Stimulated activated CD4-positive, alpha-beta T cell treated with anti-CD3 and anti-CD28 coated beads, Interleukin-1b, Interleukin-23, amount 100 ng/mL, for 1 hour (primary cell): ENCODE results near the gene OLFML1.
"Not testable (repeated sequence)": the region's sequence is repeated elsewhere in the genome, so short reads cannot be mapped to it uniquely, and the experiment has no call there.

Source experiments
- DNase-seq, 2 donors: peaks; one replicate each; pipeline ENCODE4 v3.0.0-alpha.2; 2020; ENCODE audit warnings: low read depth in 2 of 2

Gene OLFML1

GRCh38 chr11:7512525-7513233, 27.4 kb downstream of the OLFML1 start:
- no peak for DNase-seq

DNA sequence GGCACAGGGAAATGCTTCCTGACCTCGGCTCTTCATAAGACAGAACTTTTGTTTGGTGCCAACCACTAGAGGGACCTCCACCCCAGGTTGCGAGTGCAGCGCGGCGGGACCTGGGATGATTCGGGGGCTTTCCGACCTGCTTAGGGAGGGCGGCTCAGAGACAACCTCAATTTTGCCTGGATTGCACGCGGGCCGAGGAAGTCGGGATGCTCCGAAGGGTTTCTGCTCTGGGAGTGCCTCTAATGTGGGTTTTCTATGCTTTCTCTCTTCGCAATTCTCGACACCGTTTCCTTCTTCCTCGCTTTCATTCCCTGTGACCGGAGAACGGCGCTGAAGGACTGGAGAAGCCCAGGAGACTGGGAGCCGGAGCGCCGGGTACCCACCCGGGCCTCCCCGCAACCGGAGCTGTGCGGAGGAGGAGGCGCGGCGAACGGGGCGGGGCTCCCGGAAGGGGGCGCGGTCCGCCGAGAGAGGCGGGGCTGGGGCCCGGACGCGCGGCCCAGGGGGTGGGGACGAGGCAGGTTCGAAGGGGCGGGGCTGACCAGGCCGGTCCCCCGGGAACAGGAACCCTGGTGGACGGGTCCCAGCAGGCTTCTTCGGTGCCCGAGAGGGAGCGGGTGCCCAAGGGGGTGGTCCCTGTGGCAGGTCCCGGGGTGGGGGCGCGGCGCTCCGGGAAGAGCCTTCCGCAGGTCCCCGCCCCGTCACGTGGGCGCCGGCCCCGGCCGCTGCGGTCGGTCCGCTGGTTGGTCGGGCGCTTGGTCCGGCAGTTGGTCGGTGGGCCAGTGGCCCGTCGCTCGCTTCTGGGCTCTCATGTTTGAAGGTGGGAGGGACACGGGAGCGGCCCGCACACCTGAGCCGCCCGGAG, 28.2 kb downstream of the OLFML1 start, which contains the start of gene PPFIBP2:
PPFIBP2 (plus strand) TSS at position 766 of the 865 bp plus-strand sequence. CDS start 35,477 bp downstream, outside the sequence.
- DNase-seq = peak; percentile 58 to 74

- DNase-seq = peak in 1 of 2 donors; percentile 5
Measured at GRCh38 chr11:7514099-7514591, 28.8 kb downstream of the OLFML1 start.

DNA sequence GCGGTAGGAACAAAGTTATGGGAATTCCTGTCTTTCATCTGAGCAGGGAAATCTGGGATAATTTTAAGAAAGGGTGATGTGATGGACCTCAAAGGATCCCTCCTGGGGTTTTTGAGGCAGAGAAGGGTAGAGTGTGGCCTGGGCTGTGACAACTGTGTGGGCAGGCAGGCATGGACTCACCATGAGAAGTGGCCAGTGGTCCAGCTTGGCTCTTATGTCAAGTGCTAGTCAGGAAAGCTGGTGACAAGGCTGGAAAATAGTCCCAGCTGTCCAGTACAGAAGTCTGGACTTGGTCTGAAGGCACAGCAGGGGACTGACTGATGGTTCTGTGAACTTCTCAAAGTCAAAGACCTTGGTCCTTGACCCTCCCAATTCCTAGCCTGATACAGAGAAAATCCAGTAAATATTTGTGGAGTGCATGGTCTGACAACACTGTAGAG, 30.2 kb downstream of the OLFML1 start:
- no peak for DNase-seq

GRCh38 chr11:7516475-7516874, 31.2 kb downstream of the OLFML1 start:
- DNase-seq = no peak

DNA sequence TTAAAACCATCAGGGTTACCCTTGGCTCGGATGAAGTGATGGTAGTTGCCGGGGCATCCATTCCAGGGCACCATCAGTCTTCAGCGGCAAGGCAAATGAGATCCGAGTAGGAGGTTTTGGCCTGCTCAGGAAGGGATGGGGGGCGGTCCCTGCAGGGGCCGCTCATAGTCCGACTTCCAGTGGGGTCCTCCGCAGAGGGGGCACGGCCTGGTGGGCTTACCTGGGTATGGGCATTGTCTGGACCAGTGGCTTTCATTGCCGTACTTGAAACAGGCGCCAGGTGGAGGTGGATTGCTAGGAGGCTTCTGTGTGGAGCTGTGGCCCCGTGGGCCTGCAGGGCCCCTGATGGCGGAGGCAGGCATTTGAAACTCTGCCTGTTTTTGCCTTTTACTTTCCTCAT, 32.4 kb downstream of the OLFML1 start:
- DNase-seq = not testable (repeated sequence)

DNA sequence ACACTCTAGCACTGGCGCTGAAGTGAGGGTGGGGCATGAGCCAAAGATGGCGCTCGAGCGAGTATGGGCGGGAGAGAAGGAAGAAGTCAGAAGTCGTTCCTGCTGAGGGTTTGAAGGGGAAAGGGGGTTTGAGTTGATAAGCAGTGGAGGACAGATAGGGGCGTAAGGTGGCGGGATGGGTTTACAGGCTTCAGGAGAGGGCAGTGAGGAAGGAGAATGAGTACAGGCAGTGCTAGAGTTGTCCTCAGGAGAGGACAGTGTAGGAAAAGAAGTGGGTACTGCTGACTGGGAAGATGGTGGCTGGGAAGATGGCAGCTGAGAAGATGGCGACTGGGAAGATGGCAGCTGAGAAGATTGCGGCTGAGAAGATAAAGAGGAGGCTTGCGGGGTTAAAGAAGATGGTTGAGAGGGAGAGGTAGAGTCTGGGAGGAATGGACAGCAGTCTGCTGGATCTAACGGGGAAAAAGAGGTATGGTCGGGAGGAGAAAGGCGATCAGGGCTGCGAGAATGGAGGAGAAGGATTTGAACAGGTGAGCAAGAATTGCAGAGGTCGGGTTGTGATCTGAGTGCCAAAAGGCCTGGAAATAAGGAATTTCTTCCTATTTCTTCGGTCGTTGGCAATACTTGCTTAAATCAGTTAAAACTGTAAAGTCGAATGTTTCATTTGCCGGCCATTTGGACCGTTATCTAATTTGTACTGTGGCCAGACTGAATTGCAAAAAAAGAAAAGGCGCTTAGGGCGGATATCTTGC, 33.7 kb downstream of the OLFML1 start:
- no peak for DNase-seq

- no peak for DNase-seq
Measured at GRCh38 chr11:7520011-7520942, 35.0 kb downstream of the OLFML1 start.

- no peak for DNase-seq
Measured at GRCh38 chr11:7520981-7521487, 35.7 kb downstream of the OLFML1 start.

DNA sequence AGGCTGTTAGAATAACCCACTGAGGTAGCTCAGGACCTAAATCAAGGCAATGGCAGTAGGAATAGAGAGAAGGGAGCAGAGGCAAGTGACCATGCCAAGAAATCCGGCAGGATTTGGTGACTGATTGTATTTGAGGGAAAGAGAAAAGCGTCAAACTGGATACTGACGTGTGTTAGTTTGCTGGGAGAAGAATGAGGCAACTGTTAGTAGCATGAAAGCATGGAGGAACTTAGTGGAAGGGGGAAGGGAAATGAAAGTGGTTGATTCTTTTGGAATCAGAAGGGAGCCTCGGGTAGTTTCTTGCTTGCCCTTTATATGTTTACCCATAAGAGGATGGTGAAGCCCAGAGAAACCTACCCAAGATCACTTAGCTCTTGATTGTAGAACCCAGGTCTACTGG, 36.8 kb downstream of the OLFML1 start:
- no peak for DNase-seq

- no peak for DNase-seq
Measured at GRCh38 chr11:7522546-7522945, 37.2 kb downstream of the OLFML1 start.

- DNase-seq = no peak
Measured at GRCh38 chr11:7523416-7524210, 38.3 kb downstream of the OLFML1 start.

DNA sequence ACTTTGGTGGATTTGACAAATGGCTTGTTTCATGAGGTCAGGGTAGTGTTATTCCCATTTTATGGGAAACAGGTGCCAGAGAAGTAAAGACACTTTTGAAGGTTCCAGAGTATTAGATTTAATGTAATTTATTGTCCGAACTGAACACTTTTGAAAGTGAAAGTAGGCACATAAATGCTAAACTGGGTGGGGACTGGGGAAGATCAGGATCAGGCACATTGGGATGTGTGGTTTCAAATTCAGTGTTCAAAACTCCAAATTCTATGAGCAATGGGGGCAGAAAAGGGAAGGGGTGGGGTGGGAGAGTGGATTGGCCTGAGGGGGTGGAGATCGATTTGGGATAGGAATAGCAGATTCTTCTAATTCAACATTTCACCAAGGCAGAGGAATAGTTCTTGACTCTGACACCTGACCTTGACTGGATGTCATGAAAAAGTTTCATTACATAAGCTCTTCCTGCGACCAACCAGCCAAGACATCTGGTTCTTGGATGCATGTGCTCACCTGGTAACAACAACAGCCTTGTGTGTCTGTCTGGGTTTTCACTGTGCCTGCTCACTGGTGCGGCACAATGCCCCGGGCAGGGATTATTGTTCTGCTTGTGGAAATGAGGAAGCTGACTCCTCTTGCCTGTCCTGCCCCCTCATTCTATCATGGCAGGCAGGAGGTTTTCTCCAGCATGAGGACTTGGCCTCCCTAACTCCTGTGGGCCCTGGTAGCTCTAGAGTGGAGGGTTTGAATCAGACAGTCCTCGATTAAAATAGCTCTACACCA, 39.3 kb downstream of the OLFML1 start:
- no peak for DNase-seq

DNA sequence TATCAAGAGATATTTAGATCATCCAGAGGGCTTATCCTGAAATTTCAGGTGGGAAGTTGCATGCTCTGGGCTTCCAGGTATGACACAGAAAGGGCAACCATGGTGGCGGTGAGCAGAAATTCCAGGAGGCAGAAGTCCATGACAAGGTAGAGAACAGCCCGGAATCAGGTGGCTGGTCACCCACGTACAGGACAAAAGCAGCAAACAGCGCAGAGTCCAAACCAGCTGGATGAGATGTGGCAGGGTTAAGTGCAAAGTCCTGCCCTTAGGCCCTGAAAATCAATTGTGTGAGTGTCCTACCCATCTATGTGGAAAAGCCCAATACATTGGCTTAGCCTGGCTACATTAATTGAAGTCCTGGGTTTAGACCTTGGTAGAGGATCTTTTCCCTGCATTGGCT, 40.1 kb downstream of the OLFML1 start:
- DNase-seq = no peak

GRCh38 chr11:7527029-7527428, 41.7 kb downstream of the OLFML1 start:
- no peak for DNase-seq

DNA sequence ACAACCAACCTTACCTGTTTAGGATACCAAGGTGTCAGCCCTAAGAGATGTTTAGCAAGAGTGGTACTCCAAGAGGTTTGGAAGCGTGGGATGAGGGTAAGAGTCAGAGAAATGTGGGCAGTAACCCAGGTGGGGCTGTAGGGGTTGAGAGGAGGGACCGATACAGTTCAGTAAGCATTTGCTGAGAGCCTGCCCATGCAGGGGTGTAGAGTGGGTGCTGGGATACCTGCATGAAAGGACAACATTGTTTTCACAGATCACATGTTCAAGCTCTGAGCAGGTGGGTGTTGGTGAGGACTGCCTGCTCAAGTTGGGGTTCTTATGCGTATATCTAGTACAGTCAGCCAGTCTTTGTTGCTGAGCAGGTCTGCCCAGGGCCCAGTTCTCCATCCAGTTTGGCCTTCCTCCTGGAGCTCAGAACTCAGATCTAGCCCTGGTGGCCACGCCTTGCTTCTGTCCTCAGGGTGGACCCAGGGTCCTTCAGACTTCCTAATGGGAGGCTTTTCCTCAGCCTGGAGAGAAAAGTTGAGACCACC, 43.3 kb downstream of the OLFML1 start:
- no peak for DNase-seq

- no peak for DNase-seq
Measured at GRCh38 chr11:7530013-7530640, 44.8 kb downstream of the OLFML1 start.

DNA sequence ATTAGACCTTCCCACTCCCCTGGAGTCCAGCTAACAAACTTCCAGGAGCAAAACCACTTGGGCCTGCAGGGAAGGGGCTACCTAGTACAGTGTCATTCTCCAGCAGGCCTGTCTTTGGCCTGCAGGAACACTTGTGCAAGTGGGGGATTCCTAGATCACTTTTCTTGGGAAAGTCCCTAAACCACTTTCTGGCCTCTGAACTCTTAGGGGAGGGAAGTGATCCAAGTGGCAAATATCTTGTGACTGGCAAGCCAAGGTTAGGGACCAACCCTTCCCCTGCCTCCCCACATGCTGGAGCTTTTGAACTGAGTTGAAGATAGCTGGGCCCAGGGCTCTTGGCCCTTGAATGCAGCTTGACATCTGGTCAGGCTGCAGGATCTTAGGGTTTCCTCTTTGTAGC, 45.7 kb downstream of the OLFML1 start:
- no peak for DNase-seq
